Neural progenitor cell (in vitro differentiated cells): ENCODE data around the gene NHLRC4. TPM values are rescaled to one million over a fixed set of nuclear protein-coding genes. Genes with fewer than 3 reads are reported as not detected.

Experiments
- DNase-seq: peaks from one replicate; pipeline ENCODE4 v3.0.0-alpha.2; 2016; ENCODE audit warnings: low spot score
- H2AFZ ChIP-seq: fragments of 200-600 bp; sonication (generic); replicated peaks from 2 replicates; pipeline ENCODE4 v1.6.1; 2016; ENCODE audit warnings: antibody characterized with exemption
- H3F3A ChIP-seq: fragments of 200-600 bp; sonication (generic); 2 replicates; pipeline ENCODE4 v1.6.1; 2016; ENCODE audit warnings: antibody characterized with exemption, low read depth
- H3K27ac ChIP-seq: fragments of 200-600 bp; sonication (generic); 2 replicates; pipeline ENCODE4 v1.5.1; 2016; ENCODE audit warnings: mild to moderate bottlenecking
- H3K27me3 ChIP-seq: fragments of 200-600 bp; sonication (generic); 2 replicates; pipeline ENCODE4 v1.6.1; 2016; ENCODE audit warnings: mild to moderate bottlenecking, moderate library complexity
- H3K36me3 ChIP-seq: fragments of 200-600 bp; sonication (generic); 2 replicates; pipeline ENCODE4 v1.5.1; 2016
- H3K4me1 ChIP-seq: fragments of 200-600 bp; sonication (generic); 2 replicates; pipeline ENCODE4 v1.6.1; 2016; ENCODE audit warnings: mixed run types
- H3K4me2 ChIP-seq: fragments of 200-600 bp; sonication (generic); 2 replicates; pipeline ENCODE4 v1.6.1; 2016
- H3K4me3 ChIP-seq: fragments of 200-600 bp; sonication (generic); 2 replicates; pipeline ENCODE4 v1.5.1; 2016
- H3K79me2 ChIP-seq: fragments of 200-600 bp; sonication (generic); 2 replicates; pipeline ENCODE4 v1.6.1; 2016; ENCODE audit warnings: low read depth
- H3K9ac ChIP-seq: fragments of 200-600 bp; sonication (generic); 2 replicates; pipeline ENCODE4 v1.6.1; 2016
- H3K9me3 ChIP-seq: fragments of 200-600 bp; sonication (generic); 2 replicates; pipeline ENCODE4 v1.5.1; 2016; ENCODE audit warnings: low read depth
- H4K20me1 ChIP-seq: fragments of 200-600 bp; sonication (generic); 2 replicates; pipeline ENCODE4 v1.6.1; 2016; ENCODE audit warnings: low read depth
- H3K27ac Mint-ChIP-seq: 3 replicates; pipeline ENCODE4 v1.8.0; 2021; ENCODE audit warnings: mixed read lengths
- H3K27me3 Mint-ChIP-seq: 2 replicates; pipeline ENCODE4 v1.8.0; 2022; ENCODE audit warnings: low read depth, mild to moderate bottlenecking, inconsistent platforms, moderate library complexity, mixed read lengths; ENCODE audit not compliant: insufficient read depth
- H3K36me3 Mint-ChIP-seq: 3 replicates; pipeline ENCODE4 v1.8.0; 2021; ENCODE audit warnings: mixed read lengths
- H3K4me1 Mint-ChIP-seq: 3 replicates; pipeline ENCODE4 v1.8.0; 2021; ENCODE audit warnings: mixed read lengths
- H3K4me3 Mint-ChIP-seq: 3 replicates; pipeline ENCODE4 v1.8.0; 2021; ENCODE audit warnings: mild to moderate bottlenecking, moderate library complexity, mixed read lengths
- H3K9me3 Mint-ChIP-seq: 3 replicates; pipeline ENCODE4 v1.8.0; 2020; ENCODE audit warnings: mixed read lengths
- CTCF ChIP-seq: fragments of 200-600 bp; sonication (generic); IDR thresholded peaks from 2 replicates; pipeline ENCODE4 v1.5.1; 2017; ENCODE audit warnings: antibody characterized with exemption, mild to moderate bottlenecking
- EZH2 ChIP-seq: fragments of 200-600 bp; sonication (generic); IDR thresholded peaks from 2 replicates; pipeline ENCODE4 v1.6.1; 2017; ENCODE audit warnings: antibody characterized with exemption, mild to moderate bottlenecking, moderate library complexity
- EZH2phosphoT487 ChIP-seq: fragments of 200-600 bp; sonication (generic); IDR thresholded peaks from 2 replicates; pipeline ENCODE4 v1.6.1; 2017; ENCODE audit warnings: antibody characterized with exemption
- total RNA-seq: library from RNA; depleted of rRNA; stranded (reverse); fragments of >200 nt; gene quantifications from 2 replicates; pipeline ENCODE4 v1.2.3, GENCODE V29; 2015; ENCODE audit warnings: low replicate concordance

The NHLRC4 gene
- total RNA-seq, 1 donor from 2014 or later = not detected

GRCh38 chr16:560701-561412 is 5.9 kb upstream of the NHLRC4 start:
- peaks cover 70% of the 10 kb centered on the region for H3K27me3 ChIP-seq

GRCh38 chr16:561413-561794 is 5.4 kb upstream of the NHLRC4 start:
- Histone ChIP-seq H3K9ac (no peak overlapping the region), H3K4me1 (peaks cover 11% of the 10 kb centered on the region), H3K9me3 (no peaks in the 10 kb centered on the region), H2AFZ (no peak overlapping the region), H3K36me3 (no peaks in the 10 kb centered on the region), H3K79me2 (no peaks in the 10 kb centered on the region), H3K4me2 (no peak overlapping the region), H3F3A (peaks cover 8% of the 10 kb centered on the region), H3K4me3 (no peak overlapping the region), H3K27ac (no peak overlapping the region), H4K20me1 (peaks cover 10% of the 10 kb centered on the region), H3K27me3 (peaks cover 70% of the 10 kb centered on the region)
- Mint-ChIP-seq H3K4me1 (peaks cover 12% of the 10 kb centered on the region), H3K9me3 (peaks cover 2% of the 10 kb centered on the region), H3K27ac (no peak overlapping the region), H3K27me3 (peaks cover 22% of the 10 kb centered on the region), H3K4me3 (no peak overlapping the region), H3K36me3 (no peaks in the 10 kb centered on the region)
- no peak for DNase-seq
- TF ChIP-seq EZH2phosphoT487 (no peak), CTCF (no peak), EZH2 (no peak)

More at GRCh38 chr16:560701-561412, 5.9 kb upstream of the NHLRC4 start:
- H3K9me3 Mint-ChIP-seq = peaks cover 2% of the 10 kb centered on the region
- peaks cover 22% of the 10 kb centered on the region for H3K27me3 Mint-ChIP-seq
- DNase-seq = no peak
- no peak overlapping the region for H3K4me3 Mint-ChIP-seq
- no peaks in the 10 kb centered on the region for H3K36me3 Mint-ChIP-seq
- Histone ChIP-seq H3K79me2 (no peaks in the 10 kb centered on the region), H4K20me1 (peaks cover 10% of the 10 kb centered on the region), H3K27ac (no peak overlapping the region), H3K4me3 (no peak overlapping the region), H3K36me3 (no peaks in the 10 kb centered on the region), H2AFZ (no peak overlapping the region), H3K4me2 (no peak overlapping the region), H3K4me1 (peaks cover 7% of the 10 kb centered on the region), H3K9ac (no peak overlapping the region), H3F3A (peaks cover 8% of the 10 kb centered on the region), H3K9me3 (no peaks in the 10 kb centered on the region)
- no peak overlapping the region for H3K27ac Mint-ChIP-seq
- peaks cover 11% of the 10 kb centered on the region for H3K4me1 Mint-ChIP-seq
- TF ChIP-seq EZH2 (peak; percentile 82), EZH2phosphoT487 (peak; percentile 88), CTCF (no peak)

GRCh38 chr16:561957-562938 is 4.6 kb upstream of the NHLRC4 start:
- Mint-ChIP-seq H3K4me1 (peaks cover 19% of the 10 kb centered on the region), H3K36me3 (no peaks in the 10 kb centered on the region), H3K27me3 (peaks cover 22% of the 10 kb centered on the region), H3K27ac (peak overlapping the region; percentile 27), H3K9me3 (peaks cover 2% of the 10 kb centered on the region), H3K4me3 (no peak overlapping the region)
- Histone ChIP-seq H3K79me2 (no peaks in the 10 kb centered on the region), H3K4me2 (no peak overlapping the region), H4K20me1 (peaks cover 10% of the 10 kb centered on the region), H3K4me1 (peaks cover 11% of the 10 kb centered on the region), H3K27ac (no peak overlapping the region), H3K27me3 (peaks cover 68% of the 10 kb centered on the region), H3K9me3 (no peaks in the 10 kb centered on the region), H3K36me3 (no peaks in the 10 kb centered on the region), H3K4me3 (no peak overlapping the region), H3K9ac (no peak overlapping the region), H2AFZ (no peak overlapping the region), H3F3A (peaks cover 8% of the 10 kb centered on the region)
- no peak for TF ChIP-seq EZH2
- no peak for TF ChIP-seq EZH2phosphoT487
- TF ChIP-seq CTCF = no peak
- no peak for DNase-seq
